Hematopoietic multipotent progenitor cell treated with erythropoietin and hydrocortisone succinate and interleukin-3 and kit ligand, for 6 days (in vitro differentiated cells): ENCODE measurements around the gene FHL1.
"Not testable (repeated sequence)": the region's sequence is repeated elsewhere in the genome, so short reads cannot be mapped to it uniquely, and the experiment has no call there.

Experiments used
- DNase-seq: peaks from one replicate; pipeline ENCODE4 v3.0.0-alpha.2; 2015

Gene FHL1

GRCh38 chrX:136147976-136148375 lies 643 bp downstream of the FHL1 start:
- DNase-seq, result no peak

GRCh38 chrX:136148391-136148790 lies 1.1 kb downstream of the FHL1 start:
- no peak for DNase-seq

GRCh38 chrX:136154998-136155397 lies 7.7 kb downstream of the FHL1 start:
- DNase-seq, result no peak

GRCh38 chrX:136156560-136157117 lies 9.3 kb downstream of the FHL1 start:
- no peak for DNase-seq

- DNase-seq, result no peak
These were observed 9.9 kb downstream of the FHL1 start for GRCh38 chrX:136157187-136157586.

- no peak for DNase-seq
These were observed 11.4 kb downstream of the FHL1 start for GRCh38 chrX:136158685-136159084.

GRCh38 chrX:136159611-136160025 lies 12.3 kb downstream of the FHL1 start:
- DNase-seq, result peak; percentile 45

GRCh38 chrX:136162827-136163570 lies 15.7 kb downstream of the FHL1 start:
- peak; percentile 68 for DNase-seq

GRCh38 chrX:136163689-136164088 lies 16.4 kb downstream of the FHL1 start:
- no peak for DNase-seq

- DNase-seq, result no peak
These were observed 18.1 kb downstream of the FHL1 start for GRCh38 chrX:136165406-136165805.

GRCh38 chrX:136166221-136166855 lies 19.0 kb downstream of the FHL1 start:
- peak; percentile 39 for DNase-seq

GRCh38 chrX:136167989-136168388 lies 20.7 kb downstream of the FHL1 start:
- not testable (repeated sequence) for DNase-seq

GRCh38 chrX:136168929-136169735 lies 21.8 kb downstream of the FHL1 start:
- peak; percentile 48 for DNase-seq

- DNase-seq, result no peak
These were observed 22.9 kb downstream of the FHL1 start for GRCh38 chrX:136170139-136170800.

- DNase-seq, result no peak
These were observed 24.1 kb downstream of the FHL1 start for GRCh38 chrX:136171420-136171819.

- no peak for DNase-seq
These were observed 29.1 kb downstream of the FHL1 start for GRCh38 chrX:136176399-136176825.

GRCh38 chrX:136179133-136179532 lies 31.8 kb downstream of the FHL1 start:
- no peak for DNase-seq

- DNase-seq, result no peak
These were observed 35.1 kb downstream of the FHL1 start for GRCh38 chrX:136182414-136182813.

GRCh38 chrX:136183172-136183571 lies 35.8 kb downstream of the FHL1 start:
- DNase-seq, result no peak

GRCh38 chrX:136183917-136184316 lies 36.6 kb downstream of the FHL1 start:
- no peak for DNase-seq

- no peak for DNase-seq
These were observed 38.2 kb downstream of the FHL1 start for GRCh38 chrX:136185401-136186022.

- no peak for DNase-seq
These were observed 38.7 kb downstream of the FHL1 start for GRCh38 chrX:136186023-136186413.
